IMR-90 (cell line): Measurements from ENCODE around the gene KCNS1. TPM values are rescaled to one million over a fixed set of nuclear protein-coding genes. Genes with fewer than 3 reads are reported as not detected.

Experiments
- ATAC-seq: fragments of 200-7000 bp; cut with Tn5 transposase; 2 replicates; pipeline ENCODE4 v1.9.1; 2020; ENCODE audit warnings: low read depth, mild to moderate bottlenecking, moderate library complexity
- BruUV-seq: library from RNA; stranded (reverse); fragments of 400-500 nt; replicated peaks from 2 replicates; lab custom pipeline; 2021; lab: Mats Ljungman, UMichigan
- CTCF ChIA-PET: fragments of 300-600 bp; formaldehyde crosslinking; extraction: SDS; loops from one replicate; lab custom pipeline; 2021; ENCODE audit warnings: antibody characterized with exemption; lab: Yijun Ruan, JAX
- POLR2A ChIA-PET: fragments of 300-600 bp; sonication (Branson Sonifier 250); formaldehyde crosslinking; loops from one replicate; lab custom pipeline; 2022; ENCODE audit warnings: antibody characterized with exemption; ENCODE audit not compliant: unreplicated experiment; lab: Charles Lee
- DNase-seq: peaks from one replicate; pipeline ENCODE4 v3.0.0; 2013
- H2AFZ ChIP-seq: replicated peaks from 2 replicates; pipeline ENCODE3; 2013; ENCODE audit warnings: low read length, mild to moderate bottlenecking; ENCODE audit not compliant: poor library complexity
- H2AK5ac ChIP-seq: 2 replicates; pipeline ENCODE4 v1.6.1; 2013; ENCODE audit warnings: low read depth, low read length, inconsistent platforms
- H2AK9ac ChIP-seq: replicated peaks from 2 replicates; pipeline ENCODE3; 2013; ENCODE audit warnings: mild to moderate bottlenecking, low read depth, low read length, moderate library complexity; ENCODE audit not compliant: poor library complexity
- H2BK120ac ChIP-seq: 2 replicates; pipeline ENCODE4 v1.6.1; 2013; ENCODE audit warnings: low read depth, low read length, inconsistent platforms
- H2BK15ac ChIP-seq: 3 replicates; pipeline ENCODE4 v1.6.1; 2013; ENCODE audit warnings: low read depth, low read length, inconsistent platforms
- H2BK20ac ChIP-seq: 2 replicates; pipeline ENCODE4 v1.6.1; 2013; ENCODE audit warnings: low read depth, mild to moderate bottlenecking, inconsistent platforms, low read length, moderate library complexity
- H2BK5ac ChIP-seq: 2 replicates; pipeline ENCODE4 v1.6.1; 2013; ENCODE audit warnings: mild to moderate bottlenecking, low read depth, low read length, inconsistent platforms; ENCODE audit not compliant: poor library complexity, severe bottlenecking
- H3K14ac ChIP-seq: replicated peaks from 2 replicates; pipeline ENCODE4 v1.6.1; 2013; ENCODE audit warnings: low read depth, low read length, inconsistent platforms
- H3K18ac ChIP-seq: 2 replicates; pipeline ENCODE4 v1.6.1; 2013; ENCODE audit warnings: low read depth, low read length, control low read depth
- H3K23ac ChIP-seq: 2 replicates; pipeline ENCODE4 v1.6.1; 2013; ENCODE audit warnings: low read depth, low read length, inconsistent platforms
- H3K27ac ChIP-seq: 2 replicates; pipeline ENCODE4 v1.5.1; 2013; ENCODE audit warnings: mild to moderate bottlenecking, control low read depth, low read length; ENCODE audit not compliant: insufficient read depth
- H3K27me3 ChIP-seq: 2 replicates; pipeline ENCODE4 v1.6.1; 2013; ENCODE audit warnings: low read length; ENCODE audit not compliant: control insufficient read depth, insufficient read depth
- H3K36me3 ChIP-seq: 2 replicates; pipeline ENCODE4 v1.6.1; 2013; ENCODE audit warnings: low read length, mixed read lengths; ENCODE audit not compliant: control insufficient read depth, insufficient read depth
- H3K4ac ChIP-seq: 2 replicates; pipeline ENCODE4 v1.6.1; 2013; ENCODE audit warnings: low read depth, low read length, inconsistent platforms
- H3K4me1 ChIP-seq: 2 replicates; pipeline ENCODE4 v1.6.1; 2013; ENCODE audit warnings: low read length, mixed read lengths; ENCODE audit not compliant: control insufficient read depth, insufficient read depth
- H3K4me2 ChIP-seq: 2 replicates; pipeline ENCODE4 v1.6.1; 2013; ENCODE audit warnings: low read depth, mild to moderate bottlenecking, control low read depth, low read length, moderate library complexity
- H3K4me3 ChIP-seq: 2 replicates; pipeline ENCODE4 v1.5.1; 2013; ENCODE audit warnings: low read depth, mild to moderate bottlenecking, control low read depth, low read length, moderate library complexity; ENCODE audit not compliant: insufficient read depth
- H3K56ac ChIP-seq: 2 replicates; pipeline ENCODE4 v1.6.1; 2013; ENCODE audit warnings: low read length, inconsistent platforms; ENCODE audit not compliant: insufficient read depth; ENCODE audit errors: extremely low read depth
- H3K79me1 ChIP-seq, 2 experiments: 2 replicates each; pipeline ENCODE4 v1.6.1; 2013; ENCODE audit warnings: low read length in 2 of 2, inconsistent platforms in 1 of 2, low read depth in 1 of 2
- H3K9ac ChIP-seq: 2 replicates; pipeline ENCODE4 v1.6.1; 2013; ENCODE audit warnings: low read depth, low read length, control low read depth
- H3K9me1 ChIP-seq: 2 replicates; pipeline ENCODE4 v1.6.1; 2013; ENCODE audit warnings: low read length, inconsistent platforms; ENCODE audit not compliant: insufficient read depth
- H3K9me3 ChIP-seq: 2 replicates; pipeline ENCODE4 v1.6.1; 2013; ENCODE audit warnings: low read length; ENCODE audit not compliant: control insufficient read depth, insufficient read depth
- H4K20me1 ChIP-seq: 2 replicates; pipeline ENCODE4 v1.6.1; 2013; ENCODE audit warnings: low read length, inconsistent platforms; ENCODE audit not compliant: insufficient read depth
- H4K5ac ChIP-seq: 2 replicates; pipeline ENCODE4 v1.6.1; 2013; ENCODE audit warnings: mild to moderate bottlenecking, low read depth, low read length, control low read depth
- H4K8ac ChIP-seq, 2 experiments: 2 replicates each; pipeline ENCODE4 v1.6.1; 2013; ENCODE audit warnings: low read depth in 2 of 2, low read length in 2 of 2, control low read depth in 1 of 2, inconsistent platforms in 1 of 2
- H4K91ac ChIP-seq: 2 replicates; pipeline ENCODE4 v1.6.1; 2013; ENCODE audit warnings: low read depth, low read length, inconsistent platforms; ENCODE audit not compliant: insufficient read depth
- CEBPB ChIP-seq: IDR thresholded peaks from 2 replicates; pipeline ENCODE4 v1.6.1; 2012; ENCODE audit warnings: low read depth, low read length, improper control_type of control experiment
- MAFK ChIP-seq: IDR thresholded peaks from 2 replicates; pipeline ENCODE4 v1.6.1; 2012; ENCODE audit warnings: low read depth, low read length, improper control_type of control experiment
- MAZ ChIP-seq: IDR thresholded peaks from 2 replicates; pipeline ENCODE4 v1.6.1; 2012; ENCODE audit warnings: low read depth, mild to moderate bottlenecking, low read length, improper control_type of control experiment, moderate library complexity, borderline replicate concordance
- RCOR1 ChIP-seq: IDR thresholded peaks from 2 replicates; pipeline ENCODE4 v1.6.1; 2012; ENCODE audit warnings: mild to moderate bottlenecking, low read length, improper control_type of control experiment; ENCODE audit not compliant: insufficient replicate concordance
- WGBS, 2 experiments: methylation state at CpG; one replicate each; pipeline versions ENCODE4 v1.1.5 to v1.1.7; 2013; ENCODE audit warnings: missing lambda C conversion rate in 2 of 2; ENCODE audit not compliant: insufficient read length in 1 of 2; ENCODE audit errors: extremely low coverage in 2 of 2; 5-methylcytosine and 5-hydroxymethylcytosine counted together
- dilution Hi-C: fragments of 300-500 bp; cut with HindIII; formaldehyde crosslinking; loops from one replicate; pipeline ENCODE4 v1.14.3; 2018; ENCODE audit warnings: low sequenced_read_pairs; ENCODE audit not compliant: unreplicated experiment
- in situ Hi-C: fragments of 300-500 bp; cut with MboI; formaldehyde crosslinking; loops from 3 replicates; pipeline ENCODE4 v1.14.3; 2019; ENCODE audit warnings: low sequenced_read_pairs, inconsistent platforms, mixed read lengths
- intact Hi-C: fragments of 100-400 bp; cut with micrococcal nuclease; formaldehyde crosslinking; loops from 2 replicates; pipeline ENCODE4 v1.10.0; 2022
- polyA plus RNA-seq, 3 experiments: library from polyadenylated mRNA; depleted of rRNA; stranded (reverse); fragments of >200 nt; gene quantifications; 2 replicates each; pipeline ENCODE4 v1.2.3, GENCODE V29; 2012; ENCODE audit warnings: low replicate concordance in 1 of 3
- total RNA-seq: library from RNA; depleted of rRNA; stranded (reverse); fragments of >200 nt; gene quantifications from 2 replicates; pipeline ENCODE4 v1.2.3, GENCODE V29; 2012

KCNS1 gene
- total and polyA plus RNA-seq, 2 of the 4 experiments (the other 2 are of a cell fraction): 0.54 to 0.62 TPM

DNA sequence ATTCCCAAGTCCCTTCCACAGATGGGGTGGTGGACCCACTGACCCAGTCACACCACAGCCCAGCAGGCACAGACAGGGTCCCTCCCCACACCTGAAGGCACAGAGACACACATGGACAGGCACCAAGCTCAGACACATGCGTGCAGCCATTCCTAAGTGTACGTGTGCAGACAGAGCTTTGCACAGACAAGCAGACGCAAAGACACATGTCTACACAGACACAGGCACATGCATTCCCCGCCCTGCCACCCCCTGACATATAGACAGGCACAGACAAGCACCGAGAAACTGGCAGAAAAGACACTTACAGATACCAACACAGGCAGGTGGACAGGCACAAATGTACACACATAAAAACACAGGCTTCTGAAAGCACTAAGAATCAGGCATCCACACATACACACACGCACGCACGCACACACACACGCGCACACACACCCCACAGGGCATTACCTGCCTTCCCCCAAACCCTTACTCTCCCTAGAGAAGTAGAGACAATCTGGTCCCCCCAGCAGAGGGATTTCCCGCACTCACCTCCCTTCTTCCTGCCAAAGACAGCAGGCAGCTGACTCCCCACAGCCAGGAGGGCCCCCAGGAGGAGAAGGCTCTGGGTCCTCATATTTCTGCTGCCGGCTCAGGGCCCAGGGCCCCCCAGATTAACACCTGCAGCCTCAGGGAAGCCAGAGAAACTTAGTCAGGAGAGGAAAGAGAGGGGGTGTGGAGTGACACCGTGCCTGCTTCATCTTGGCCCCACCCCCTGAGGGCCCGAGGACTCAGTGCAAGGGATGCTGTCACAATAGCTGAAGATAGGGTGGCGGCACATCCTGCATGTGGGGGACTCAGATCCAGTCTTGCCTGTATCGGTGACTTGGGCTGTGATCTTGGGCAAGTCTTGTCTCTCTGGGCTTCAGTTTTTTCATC is 13.8 kb upstream of the KCNS1 start, which contains the start of gene WFDC5:
WFDC5 (minus strand) TSS at position 710 of the 921 bp plus-strand sequence; CDS start at position 619, 91 bp downstream.
- no peak within 1 kb of the TSS for H2BK5ac ChIP-seq
- no peaks in the 10 kb centered on the region for H3K36me3 ChIP-seq
- H3K14ac ChIP-seq: no peak within 1 kb of the TSS
- H4K91ac ChIP-seq: no peak within 1 kb of the TSS
- no peak within 1 kb of the TSS for H2BK20ac ChIP-seq
- no peak within 1 kb of the TSS for H3K27ac ChIP-seq
- ATAC-seq (no peak), DNase-seq (no peak)
- no peaks in the 10 kb centered on the region for H3K9me1 ChIP-seq
- no peak within 1 kb of the TSS for H4K5ac ChIP-seq
- H3K23ac ChIP-seq: no peak within 1 kb of the TSS
- no peaks in the 10 kb centered on the region for H3K9me3 ChIP-seq
- BruUV-seq: no TSS peak
- H3K18ac ChIP-seq: no peak within 1 kb of the TSS
- no peaks in the 10 kb centered on the region for H4K20me1 ChIP-seq
- no peak within 1 kb of the TSS for H3K9ac ChIP-seq
- peaks cover 38% of the 10 kb centered on the region for H3K27me3 ChIP-seq
- in situ Hi-C loops (loop anchor here (25.0 kb wide), 1 partner anchor 173 kb away; no protein-coding TSS in a partner anchor), dilution Hi-C loops (no loop called here), intact Hi-C loops (no loop called here)
- H2AK5ac ChIP-seq: no peak within 1 kb of the TSS
- 54% methylated on average over 3 of the region's 16 CpGs; no CpG with 5 or more reads in 1 of the 2 experiments for WGBS, 2 experiments
- H3K56ac ChIP-seq: no peak within 1 kb of the TSS
- no peak within 1 kb of the TSS for H4K8ac ChIP-seq
- no peaks in the 10 kb centered on the region for H3K4me1 ChIP-seq
- TF ChIP-seq MAZ (no peak), MAFK (no peak), CEBPB (no peak), RCOR1 (no peak)
- no peak within 1 kb of the TSS for H2BK120ac ChIP-seq
- no peak within 1 kb of the TSS for H3K4me3 ChIP-seq
- no peak within 1 kb of the TSS for H3K4me2 ChIP-seq
- POLR2A ChIA-PET: no interaction called here
- H3K4ac ChIP-seq: no peak within 1 kb of the TSS
- no peak within 1 kb of the TSS for H2BK15ac ChIP-seq
- peak within 1 kb of the TSS; percentile 27 for H2AFZ ChIP-seq
- no peak within 1 kb of the TSS for H2AK9ac ChIP-seq
- H3K79me1 ChIP-seq: no peaks in the 10 kb centered on the region
- CTCF ChIA-PET: interaction anchor here (1.2 kb wide), 1 partner anchor 103 kb away, joined by 4 read pairs; no protein-coding TSS in a partner anchor
